IPS-15b (cell line): Measurements from ENCODE around the gene CDC42SE2.
"Not testable (repeated sequence)": the region's sequence is repeated elsewhere in the genome, so short reads cannot be mapped to it uniquely, and the experiment has no call there.

Experiments used
- H3K27me3 ChIP-seq: one replicate; pipeline ENCODE4 v1.6.1; 2013; ENCODE audit warnings: low read length; ENCODE audit not compliant: control insufficient read depth, insufficient read depth
- H3K36me3 ChIP-seq: one replicate; pipeline ENCODE4 v1.6.1; 2013; ENCODE audit warnings: low read length; ENCODE audit not compliant: control insufficient read depth, insufficient read depth
- H3K4me1 ChIP-seq: one replicate; pipeline ENCODE4 v1.6.1; 2013; ENCODE audit warnings: mild to moderate bottlenecking, low read length; ENCODE audit not compliant: control insufficient read depth, insufficient read depth
- H3K4me3 ChIP-seq: one replicate; pipeline ENCODE4 v1.5.1; 2013; ENCODE audit warnings: low read depth, low read length
- H3K9ac ChIP-seq: one replicate; pipeline ENCODE4 v1.6.1; 2013; ENCODE audit warnings: low read depth, mild to moderate bottlenecking, low read length
- H3K9me3 ChIP-seq: one replicate; pipeline ENCODE4 v1.6.1; 2013; ENCODE audit warnings: mild to moderate bottlenecking, low read length; ENCODE audit not compliant: control insufficient read depth, insufficient read depth

The CDC42SE2 gene

DNA sequence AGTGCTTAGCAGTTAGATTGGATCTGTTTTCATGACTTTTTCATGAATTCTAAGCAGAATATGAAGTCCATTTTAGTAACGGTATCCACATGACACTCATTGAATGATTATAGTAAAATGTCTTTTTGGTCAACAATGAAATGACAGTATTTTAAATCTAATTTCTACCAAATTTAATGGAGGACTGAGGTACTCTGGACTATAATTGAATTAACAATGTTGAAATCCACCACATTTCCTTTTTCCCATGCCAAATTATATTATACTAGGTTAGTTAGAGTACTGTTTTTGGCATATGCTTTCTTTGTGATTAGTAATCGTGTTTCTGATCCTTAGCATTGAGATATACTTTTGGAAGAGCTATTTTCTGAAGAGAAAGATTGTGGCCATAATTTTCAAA, 40.6 kb downstream of the CDC42SE2 start:
- Histone ChIP-seq H3K36me3 (no peaks in the 10 kb centered on the region), H3K4me3 (no peak overlapping the region), H3K4me1 (peaks cover under 1% of the 10 kb centered on the region), H3K9ac (no peak overlapping the region), H3K9me3 (no peaks in the 10 kb centered on the region), H3K27me3 (no peaks in the 10 kb centered on the region)

GRCh38 chr5:131305138-131305689, 41.4 kb downstream of the CDC42SE2 start:
- no peaks in the 10 kb centered on the region for H3K36me3 ChIP-seq
- no peaks in the 10 kb centered on the region for H3K4me1 ChIP-seq
- H3K9me3 ChIP-seq: no peaks in the 10 kb centered on the region
- no peak overlapping the region for H3K4me3 ChIP-seq
- H3K27me3 ChIP-seq: no peaks in the 10 kb centered on the region
- no peak overlapping the region for H3K9ac ChIP-seq

DNA sequence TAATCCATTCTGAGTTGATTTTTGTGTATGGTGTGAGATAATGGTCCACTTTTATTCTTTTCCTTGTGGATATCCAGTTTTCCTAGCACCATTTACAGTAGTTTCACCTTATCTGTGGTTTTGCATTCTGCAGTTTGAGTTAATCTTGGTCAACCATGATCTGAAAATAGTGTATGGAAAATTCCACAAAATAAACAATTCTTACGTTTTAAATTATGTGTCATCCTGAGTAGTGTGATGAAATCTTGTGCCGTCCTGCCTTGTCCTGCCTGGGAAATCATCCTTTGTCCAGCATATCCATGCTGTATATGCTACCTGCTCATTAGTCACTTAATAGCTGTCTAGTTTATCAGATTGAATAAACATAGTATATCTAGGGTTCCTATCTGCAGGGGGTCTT, 42.1 kb downstream of the CDC42SE2 start:
- H3K36me3 ChIP-seq: no peaks in the 10 kb centered on the region
- no peak overlapping the region for H3K9ac ChIP-seq

GRCh38 chr5:131312235-131312772, 48.5 kb downstream of the CDC42SE2 start:
- not testable (repeated sequence) for H3K36me3 ChIP-seq, H3K4me1 ChIP-seq, H3K9me3 ChIP-seq, H3K9ac ChIP-seq, H3K27me3 ChIP-seq
- peak overlapping the region; percentile 41 for H3K4me3 ChIP-seq

More for the DNA sequence above, 42.1 kb downstream of the CDC42SE2 start:
- Histone ChIP-seq H3K4me3 (no peak overlapping the region), H3K27me3 (no peaks in the 10 kb centered on the region), H3K4me1 (no peaks in the 10 kb centered on the region), H3K9me3 (no peaks in the 10 kb centered on the region)

DNA sequence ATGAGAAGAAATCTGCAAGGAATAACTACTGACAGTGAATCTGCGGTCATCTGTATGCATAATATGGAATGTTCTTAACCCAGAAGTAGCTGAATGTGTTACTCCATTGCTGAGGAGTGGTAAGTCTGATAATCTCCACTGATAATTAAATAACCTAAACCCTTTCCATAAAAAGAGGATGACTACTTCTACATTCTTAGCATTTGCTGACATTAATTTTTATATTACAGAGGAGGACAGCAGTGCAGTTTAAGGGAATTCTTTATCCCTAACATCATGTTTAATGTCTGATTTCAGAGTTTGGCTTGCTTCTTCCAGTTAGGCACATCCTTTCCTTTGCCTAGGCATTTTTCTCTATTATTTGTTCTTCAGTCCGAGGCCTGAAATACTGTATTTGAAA, 52.2 kb downstream of the CDC42SE2 start:
- H3K4me1 ChIP-seq: peaks cover 5% of the 10 kb centered on the region
- no peaks in the 10 kb centered on the region for H3K9me3 ChIP-seq
- no peaks in the 10 kb centered on the region for H3K36me3 ChIP-seq
- no peaks in the 10 kb centered on the region for H3K27me3 ChIP-seq
- no peak overlapping the region for H3K9ac ChIP-seq
- H3K4me3 ChIP-seq: no peak overlapping the region

DNA sequence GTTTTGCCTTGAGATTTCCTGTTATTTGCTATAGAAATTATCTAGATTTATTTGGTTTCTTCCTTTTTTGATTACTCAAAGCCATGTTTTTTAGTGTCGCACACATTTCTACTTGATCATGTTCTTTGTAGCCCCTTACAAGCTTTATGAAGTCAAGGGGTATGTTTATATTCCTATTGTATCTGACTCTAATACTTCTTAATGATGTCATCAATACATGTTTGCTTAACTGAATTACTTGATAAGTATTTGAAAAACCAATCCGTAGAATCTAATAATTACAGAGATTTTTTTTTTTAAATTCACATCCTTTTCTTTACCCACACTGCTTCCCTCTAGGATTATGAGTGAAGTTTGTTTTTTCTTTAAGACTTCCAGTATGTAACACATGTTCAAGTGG, 53.0 kb downstream of the CDC42SE2 start:
- H3K9me3 ChIP-seq: no peaks in the 10 kb centered on the region
- no peak overlapping the region for H3K9ac ChIP-seq
- H3K27me3 ChIP-seq: no peaks in the 10 kb centered on the region
- no peak overlapping the region for H3K4me3 ChIP-seq
- no peaks in the 10 kb centered on the region for H3K36me3 ChIP-seq
- peaks cover 5% of the 10 kb centered on the region for H3K4me1 ChIP-seq

DNA sequence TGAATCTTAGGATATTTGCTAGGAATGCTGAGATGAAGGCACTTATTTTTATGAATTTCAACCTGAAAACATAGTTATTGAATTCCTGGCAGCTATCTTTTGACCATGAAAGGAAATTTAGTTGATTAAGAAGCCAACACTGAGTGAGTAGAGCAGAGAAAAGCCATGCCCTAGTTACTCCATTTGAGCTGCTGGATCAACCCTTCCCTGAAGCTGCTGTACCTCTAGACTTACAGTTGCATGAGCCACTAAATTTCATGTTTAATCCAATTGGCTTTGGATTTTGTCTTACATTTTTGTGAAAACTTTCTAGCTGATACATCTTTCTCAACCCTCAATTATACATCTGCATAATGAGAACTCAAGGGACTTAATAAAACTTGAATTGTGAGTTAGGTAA, 54.6 kb downstream of the CDC42SE2 start:
- Histone ChIP-seq H3K27me3 (no peaks in the 10 kb centered on the region), H3K9me3 (no peaks in the 10 kb centered on the region), H3K36me3 (no peaks in the 10 kb centered on the region), H3K4me3 (no peak overlapping the region), H3K4me1 (peaks cover 5% of the 10 kb centered on the region), H3K9ac (no peak overlapping the region)

- Histone ChIP-seq H3K9me3 (no peaks in the 10 kb centered on the region), H3K9ac (no peak overlapping the region), H3K4me3 (no peak overlapping the region), H3K4me1 (peaks cover 11% of the 10 kb centered on the region), H3K36me3 (no peaks in the 10 kb centered on the region), H3K27me3 (no peaks in the 10 kb centered on the region)
Observed at GRCh38 chr5:131321066-131321465, 57.2 kb downstream of the CDC42SE2 start.

GRCh38 chr5:131322926-131323325, 59.1 kb downstream of the CDC42SE2 start:
- H3K36me3 ChIP-seq: no peaks in the 10 kb centered on the region

GRCh38 chr5:131323378-131323777, 59.5 kb downstream of the CDC42SE2 start:
- Histone ChIP-seq H3K36me3 (no peaks in the 10 kb centered on the region), H3K27me3 (no peaks in the 10 kb centered on the region), H3K9ac (no peak overlapping the region), H3K4me3 (no peak overlapping the region), H3K9me3 (no peaks in the 10 kb centered on the region), H3K4me1 (peaks cover 11% of the 10 kb centered on the region)

More at GRCh38 chr5:131322926-131323325, 59.1 kb downstream of the CDC42SE2 start:
- H3K9ac ChIP-seq: no peak overlapping the region
- peaks cover 11% of the 10 kb centered on the region for H3K4me1 ChIP-seq
- no peaks in the 10 kb centered on the region for H3K9me3 ChIP-seq
- H3K27me3 ChIP-seq: no peaks in the 10 kb centered on the region
- H3K4me3 ChIP-seq: no peak overlapping the region

GRCh38 chr5:131324303-131324702, 60.5 kb downstream of the CDC42SE2 start:
- Histone ChIP-seq H3K9ac (no peak overlapping the region), H3K27me3 (no peaks in the 10 kb centered on the region), H3K4me3 (no peak overlapping the region), H3K4me1 (peaks cover 11% of the 10 kb centered on the region), H3K36me3 (no peaks in the 10 kb centered on the region), H3K9me3 (no peaks in the 10 kb centered on the region)

- Histone ChIP-seq H3K4me1 (peaks cover 11% of the 10 kb centered on the region), H3K36me3 (no peaks in the 10 kb centered on the region), H3K4me3 (no peak overlapping the region), H3K9ac (no peak overlapping the region), H3K27me3 (no peaks in the 10 kb centered on the region), H3K9me3 (no peaks in the 10 kb centered on the region)
Observed at GRCh38 chr5:131328536-131329285, 64.9 kb downstream of the CDC42SE2 start.
